Panc1 (cell line): ENCODE data around the gene ARFRP1.

Experiments
- CTCF ChIP-seq: fragments of 450-650 bp; IDR thresholded peaks from 2 replicates; pipeline ENCODE4 v1.5.1; 2017; ENCODE audit warnings: mild to moderate bottlenecking
- POLR2AphosphoS5 ChIP-seq: IDR thresholded peaks from 2 replicates; pipeline ENCODE4 v1.6.1; 2012; ENCODE audit warnings: mild to moderate bottlenecking, low read depth, low read length, moderate library complexity
- REST ChIP-seq, 2 experiments: IDR thresholded peaks; 2 replicates each; pipeline ENCODE4 v1.6.1; 2011 to 2012; ENCODE audit warnings: low read depth in 2 of 2, control low read depth in 1 of 2, low read length in 1 of 2, mild to moderate bottlenecking in 1 of 2, moderate library complexity in 1 of 2; ENCODE audit not compliant: insufficient read depth in 1 of 2
- SIN3A ChIP-seq: IDR thresholded peaks from 2 replicates; pipeline ENCODE4 v1.6.1; 2012; ENCODE audit warnings: low read depth, mild to moderate bottlenecking, low read length, moderate library complexity, borderline replicate concordance; ENCODE audit not compliant: insufficient read depth

- TF ChIP-seq CTCF = no peak
- no peak for TF ChIP-seq REST (IDR thresholded peaks at IDR 0.05; ENCODE audit: insufficient read depth in 1 of 2, low read depth in 2 of 2, low read length in 1 of 2)
- TF ChIP-seq POLR2AphosphoS5 = no peak
- no peak for TF ChIP-seq SIN3A
Observed at GRCh38 chr20:63712191-63712590, 4.4 kb upstream of the ARFRP1 start.
